Measurements from ENCODE around the gene SCARF2. TPM values are rescaled to one million over a fixed set of nuclear protein-coding genes. Genes with fewer than 3 reads are reported as not detected.
A peak's percentile ranks its signal among the peaks of the same experiment; 100 is the strongest.

The SCARF2 gene
- total RNA-seq, 2 donors from 2014 or later = 49.4 to 108 TPM

- Histone ChIP-seq H3K4me3 (no peak overlapping the region), H3K9me3 (no peaks in the 10 kb centered on the region), H3K4me1 (ENCODE audit: control insufficient read depth in 1 of 2, low read depth in 2 of 2) (peaks cover 10 to 39% of the 10 kb centered on the region in 2 donors), H3K27me3 (replicated peaks; ENCODE audit: insufficient read depth) (no peaks in the 10 kb centered on the region), H3K36me3 (peaks cover 36% of the 10 kb centered on the region), H3K27ac (no peak overlapping the region)
- TF ChIP-seq CTCF (IDR thresholded peaks at IDR 0.05) = no peak
- ATAC-seq (ENCODE audit: insufficient number of reproducible peaks, low FRiP score, low read depth) = no peak
- DNase-seq (ENCODE audit: low spot score) = no peak
These were observed 11.4 kb downstream of the SCARF2 start for GRCh38 chr22:20426259-20426615.

- peaks cover 36% of the 10 kb centered on the region for H3K36me3 ChIP-seq
- no peak overlapping the region for H3K4me3 ChIP-seq
- H3K9me3 ChIP-seq = no peaks in the 10 kb centered on the region
- H3K4me1 ChIP-seq (ENCODE audit: control insufficient read depth in 1 of 2, low read depth in 2 of 2) = peaks cover 10 to 34% of the 10 kb centered on the region in 2 donors
- no peak for DNase-seq (ENCODE audit: low spot score)
- no peaks in the 10 kb centered on the region for H3K27me3 ChIP-seq (replicated peaks; ENCODE audit: insufficient read depth)
- H3K27ac ChIP-seq = no peak overlapping the region
- no peak for TF ChIP-seq CTCF (IDR thresholded peaks at IDR 0.05)
- no peak for ATAC-seq (ENCODE audit: insufficient number of reproducible peaks, low FRiP score, low read depth)
These were observed 11.9 kb downstream of the SCARF2 start for GRCh38 chr22:20425566-20426258.

GRCh38 chr22:20424932-20425565 lies 12.6 kb downstream of the SCARF2 start:
- no peak for ATAC-seq (ENCODE audit: insufficient number of reproducible peaks, low FRiP score, low read depth)
- TF ChIP-seq CTCF (IDR thresholded peaks at IDR 0.05) = no peak
- no peak for DNase-seq (ENCODE audit: low spot score)
- Histone ChIP-seq H3K36me3 (peaks cover 36% of the 10 kb centered on the region), H3K4me3 (no peak overlapping the region), H3K9me3 (no peaks in the 10 kb centered on the region), H3K4me1 (ENCODE audit: control insufficient read depth in 1 of 2, low read depth in 2 of 2) (peaks cover 10 to 33% of the 10 kb centered on the region in 2 donors), H3K27me3 (replicated peaks; ENCODE audit: insufficient read depth) (no peaks in the 10 kb centered on the region), H3K27ac (no peak overlapping the region)

GRCh38 chr22:20424568-20424931 lies 13.1 kb downstream of the SCARF2 start:
- H3K4me3 ChIP-seq = no peak overlapping the region
- no peaks in the 10 kb centered on the region for H3K27me3 ChIP-seq (replicated peaks; ENCODE audit: insufficient read depth)
- DNase-seq (ENCODE audit: low spot score) (no peak), ATAC-seq (ENCODE audit: insufficient number of reproducible peaks, low FRiP score, low read depth) (no peak)
- no peaks in the 10 kb centered on the region for H3K9me3 ChIP-seq
- peak overlapping the region in 1 of 2 donors; percentile 14 for H3K27ac ChIP-seq
- peaks cover 32% of the 10 kb centered on the region for H3K36me3 ChIP-seq
- TF ChIP-seq CTCF (IDR thresholded peaks at IDR 0.05) = no peak
- H3K4me1 ChIP-seq (ENCODE audit: control insufficient read depth in 1 of 2, low read depth in 2 of 2) = peaks cover 10 to 33% of the 10 kb centered on the region in 2 donors

- H3K27me3 ChIP-seq (replicated peaks; ENCODE audit: insufficient read depth) = no peaks in the 10 kb centered on the region
- no peak for TF ChIP-seq CTCF (IDR thresholded peaks at IDR 0.05)
- H3K9me3 ChIP-seq = no peaks in the 10 kb centered on the region
- peaks cover 10 to 33% of the 10 kb centered on the region in 2 donors for H3K4me1 ChIP-seq (ENCODE audit: control insufficient read depth in 1 of 2, low read depth in 2 of 2)
- no peak overlapping the region for H3K4me3 ChIP-seq
- DNase-seq (ENCODE audit: low spot score) (no peak), ATAC-seq (ENCODE audit: insufficient number of reproducible peaks, low FRiP score, low read depth) (no peak)
- peak overlapping the region; percentile 14 to 23 for H3K27ac ChIP-seq
- H3K36me3 ChIP-seq = peaks cover 28% of the 10 kb centered on the region
These were observed 13.6 kb downstream of the SCARF2 start for GRCh38 chr22:20423906-20424551.

Measured in thoracic aorta (tissue), 2 donors.